Endothelial cell of umbilical vein (primary cell): ENCODE data around the gene TSHZ1. TPM values are rescaled to one million over a fixed set of nuclear protein-coding genes. Genes with fewer than 3 reads are reported as not detected.

Experiments
- BruUV-seq: library from RNA; stranded (reverse); fragments of 400-500 nt; replicated peaks from 2 replicates; lab custom pipeline; 2021; lab: Mats Ljungman, UMichigan
- CTCF ChIA-PET: fragments of 300-600, 350-600 bp; sonication (Branson Sonifier 250); formaldehyde crosslinking; loops from one replicate; lab custom pipeline; 2021; ENCODE audit warnings: antibody characterized with exemption, inconsistent platforms; lab: Charles Lee
- POLR2A ChIA-PET: fragments of 300-600, 350-600 bp; sonication (Branson Sonifier 250); formaldehyde crosslinking; loops from one replicate; lab custom pipeline; 2021; ENCODE audit warnings: antibody characterized with exemption, inconsistent platforms; lab: Charles Lee
- DNase-seq: peaks from one replicate; pipeline ENCODE4 v3.0.0-alpha.2; 2011; ENCODE audit warnings: low read depth, low spot score
- FAIRE-seq: peaks from 2 replicates; lab custom pipeline; 2011; peaks lifted over from hg19 to GRCh38; lab: Jason Lieb, UNC
- H2AFZ ChIP-seq: 2 replicates; pipeline ENCODE4 v1.6.0; 2012; ENCODE audit warnings: low read depth, low read length, control low read depth, inconsistent platforms
- H3K27ac ChIP-seq: 2 replicates; pipeline ENCODE4 v1.5.1; 2011; ENCODE audit warnings: low read depth, mild to moderate bottlenecking, control low read depth, low read length, moderate library complexity; ENCODE audit not compliant: insufficient read depth
- H3K27me3 ChIP-seq, 2 experiments: 2 replicates each; pipeline versions ENCODE4 v1.6.0 to v1.6.1; 2011; ENCODE audit warnings: low read length in 2 of 2, mixed read lengths in 1 of 2; ENCODE audit not compliant: control insufficient read depth in 2 of 2, insufficient read depth in 2 of 2
- H3K36me3 ChIP-seq, 2 experiments: 2 replicates in 1 of 2; 3 replicates in 1 of 2; pipeline ENCODE4 v1.5.1; 2011; ENCODE audit warnings: low read length in 2 of 2, mild to moderate bottlenecking in 1 of 2, moderate library complexity in 1 of 2; ENCODE audit not compliant: control insufficient read depth in 2 of 2, insufficient read depth in 2 of 2; ENCODE audit errors: extremely low read depth in 1 of 2
- H3K4me1 ChIP-seq: 3 replicates; pipeline ENCODE4 v1.5.1; 2011; ENCODE audit warnings: mild to moderate bottlenecking, low read length; ENCODE audit not compliant: control insufficient read depth, insufficient read depth; ENCODE audit errors: extremely low read depth
- H3K4me2 ChIP-seq: 2 replicates; pipeline ENCODE4 v1.6.1; 2011; ENCODE audit warnings: low read length, control low read depth, mixed read lengths; ENCODE audit not compliant: insufficient read depth
- H3K4me3 ChIP-seq, 3 experiments: fragments of 200-600 bp in 1 of 3; sonication (generic), shearing (Covaris generic) in 1 of 3; replicated peaks in 1 of 3; 2 replicates each; pipeline ENCODE4 v1.5.1; 2011 to 2016; ENCODE audit warnings: control low read depth in 3 of 3, low read length in 3 of 3, mild to moderate bottlenecking in 2 of 3, inconsistent platforms in 1 of 3, low read depth in 1 of 3, moderate library complexity in 1 of 3; ENCODE audit not compliant: insufficient read depth in 1 of 3
- H3K79me2 ChIP-seq: 2 replicates; pipeline ENCODE4 v1.6.0; 2012; ENCODE audit warnings: low read length, inconsistent platforms; ENCODE audit not compliant: control insufficient read depth, insufficient read depth
- H3K9ac ChIP-seq: replicated peaks from 2 replicates; pipeline ENCODE3; 2011; ENCODE audit warnings: low read length, control low read depth; ENCODE audit not compliant: insufficient read depth; ENCODE audit errors: extremely low read depth
- H3K9me1 ChIP-seq: replicated peaks from 3 replicates; pipeline ENCODE4 v1.6.0; 2011; ENCODE audit warnings: mild to moderate bottlenecking, low read length; ENCODE audit not compliant: control insufficient read depth, insufficient read depth; ENCODE audit errors: extremely low read depth
- H3K9me3 ChIP-seq: replicated peaks from 2 replicates; pipeline ENCODE4 v1.5.1; 2012; ENCODE audit warnings: low read length, inconsistent platforms; ENCODE audit not compliant: control insufficient read depth, insufficient read depth
- H4K20me1 ChIP-seq: replicated peaks from 2 replicates; pipeline ENCODE3; 2011; ENCODE audit warnings: mild to moderate bottlenecking, low read length; ENCODE audit not compliant: control insufficient read depth, insufficient read depth; ENCODE audit errors: extremely low read depth
- CTCF ChIP-seq, 2 donors: IDR thresholded peaks; 1 replicate in 1 of 2; 2 replicates in 1 of 2; pipeline ENCODE4 v1.5.1; 2011; ENCODE audit warnings: low read length in 2 of 2, mild to moderate bottlenecking in 2 of 2, moderate library complexity in 2 of 2, control low read depth in 1 of 2, inconsistent platforms in 1 of 2, low read depth in 1 of 2; ENCODE audit not compliant: insufficient read depth in 1 of 2; ENCODE audit errors: extremely low read depth in 1 of 2
- EZH2 ChIP-seq: IDR thresholded peaks from 2 replicates; pipeline ENCODE4 v1.6.1; 2012; ENCODE audit warnings: borderline replicate concordance, low read depth, mild to moderate bottlenecking, moderate library complexity, low read length, inconsistent platforms; ENCODE audit not compliant: severe bottlenecking
- FOS ChIP-seq: IDR thresholded peaks from 2 replicates; pipeline ENCODE4 v1.6.1; 2011; ENCODE audit warnings: mild to moderate bottlenecking, low read length, moderate library complexity, borderline replicate concordance; ENCODE audit not compliant: insufficient read depth
- GATA2 ChIP-seq: IDR thresholded peaks from 2 replicates; pipeline ENCODE4 v1.7.0; 2011; ENCODE audit warnings: low read depth, mild to moderate bottlenecking, moderate library complexity, mixed read lengths, low read length; ENCODE audit not compliant: insufficient read length, insufficient read depth
- JUN ChIP-seq: IDR thresholded peaks from 2 replicates; pipeline ENCODE4 v1.6.1; 2011; ENCODE audit warnings: borderline replicate concordance, low read depth; ENCODE audit not compliant: insufficient read length, insufficient read depth
- MAX ChIP-seq: IDR thresholded peaks from 2 replicates; pipeline ENCODE4 v1.6.1; 2011; ENCODE audit not compliant: insufficient read depth, insufficient read length
- MYC ChIP-seq: IDR thresholded peaks from one replicate; pipeline ENCODE4 v1.6.1; 2011; ENCODE audit warnings: mild to moderate bottlenecking, low read depth, low read length
- POLR2A ChIP-seq: IDR thresholded peaks from 2 replicates; pipeline ENCODE4 v1.6.1; 2012; ENCODE audit warnings: low read depth, mild to moderate bottlenecking, control low read depth, low read length
- POLR2AphosphoS5 ChIP-seq: IDR thresholded peaks from 2 replicates; pipeline ENCODE4 v1.6.1; 2012; ENCODE audit warnings: low read depth, mild to moderate bottlenecking, control low read depth, low read length, moderate library complexity; ENCODE audit not compliant: insufficient read depth
- dilution Hi-C: fragments of 300-500 bp; cut with MboI; formaldehyde crosslinking; loops from one replicate; pipeline ENCODE4 v1.15.0; 2019; ENCODE audit warnings: low sequenced_read_pairs; ENCODE audit not compliant: extremely low pct_ligation_motif_present
- intact Hi-C: fragments of 100-400 bp; cut with micrococcal nuclease; formaldehyde crosslinking; loops from one replicate; pipeline ENCODE4 v1.10.0; 2022
- polyA plus RNA-seq, 4 experiments: library from polyadenylated mRNA; depleted of rRNA in 3 of 4; stranded (reverse) in 3 of 4; unstranded in 1 of 4; fragments of >200 nt; gene quantifications; 2 replicates each; pipeline versions ENCODE4 v1.2.1 to v1.2.3, GENCODE V29; 2011 to 2012; ENCODE audit warnings: missing spikeins in 1 of 4
- total RNA-seq: library from RNA; stranded (reverse); gene quantifications from 2 replicates; pipeline ENCODE4 v1.2.3, GENCODE V29; 2021

Gene TSHZ1
- total and polyA plus RNA-seq, 2 donors (not counting 3 experiments of a cell fraction or from before 2014, with no cell fraction given), result 4.2 to 10.2 TPM

GRCh38 chr18:75284566-75284965, 74.0 kb downstream of the TSHZ1 start:
- no peaks in the 10 kb centered on the region for H3K9me1 ChIP-seq
- H4K20me1 ChIP-seq, result no peaks in the 10 kb centered on the region
- peaks cover 0 to 21% of the 10 kb centered on the region in 2 experiments for H3K36me3 ChIP-seq
- peaks cover 19% of the 10 kb centered on the region for H3K4me1 ChIP-seq
- no peak overlapping the region for H3K9ac ChIP-seq
- POLR2A ChIA-PET, result no interaction called here
- no peaks in the 10 kb centered on the region for H3K9me3 ChIP-seq
- H3K27ac ChIP-seq, result no peak overlapping the region
- DNase-seq (no peak), FAIRE-seq (no peak)
- no peak overlapping the region for H3K4me2 ChIP-seq
- dilution Hi-C loops, result no loop called here
- CTCF ChIA-PET, result no interaction called here
- no peak overlapping the region for H2AFZ ChIP-seq
- TF ChIP-seq JUN (no peak), FOS (no peak), POLR2AphosphoS5 (no peak), POLR2A (no peak), GATA2 (no peak), CTCF (IDR thresholded peaks at IDR 0.05; ENCODE audit: extremely low read depth in 1 of 2, insufficient read depth in 1 of 2, low read depth in 1 of 2, low read length in 2 of 2) (no peak), EZH2 (no peak), MYC (no peak), MAX (no peak)
- no peaks in the 10 kb centered on the region for H3K27me3 ChIP-seq
- intact Hi-C loops, result no loop called here
- BruUV-seq, result no TSS peak
- H3K4me3 ChIP-seq, result no peak overlapping the region
- H3K79me2 ChIP-seq, result no peaks in the 10 kb centered on the region
